Activated CD8-positive, alpha-beta T cell treated with anti-CD3 and anti-CD28 coated beads for 36 hours (primary cell): ENCODE data around the gene MAN2A1. TPM values are rescaled to one million over a fixed set of nuclear protein-coding genes. Genes with fewer than 3 reads are reported as not detected.

Experiments used
- ATAC-seq: fragments of 200-7000 bp; cut with Tn5 transposase; one replicate; pipeline ENCODE4 v1.10.0; 2021; ENCODE audit warnings: mild to moderate bottlenecking, moderate library complexity
- CTCF ChIA-PET: fragments of 350-600 bp; sonication (Branson Sonifier 250); formaldehyde crosslinking; loops from one replicate; lab custom pipeline; 2021; ENCODE audit warnings: antibody characterized with exemption; lab: Charles Lee
- POLR2A ChIA-PET: fragments of 350-600 bp; sonication (Branson Sonifier 250); formaldehyde crosslinking; loops from one replicate; lab custom pipeline; 2021; ENCODE audit warnings: antibody characterized with exemption; lab: Charles Lee
- DNase-seq: peaks from one replicate; pipeline ENCODE4 v3.0.0-alpha.2; 2020
- H3K27ac Mint-ChIP-seq: one replicate; pipeline ENCODE4 v1.8.0; 2021; ENCODE audit warnings: mild to moderate bottlenecking, mixed read lengths
- H3K27me3 Mint-ChIP-seq: one replicate; pipeline ENCODE4 v1.8.0; 2021; ENCODE audit warnings: mixed read lengths
- H3K36me3 Mint-ChIP-seq: one replicate; pipeline ENCODE4 v1.8.0; 2021; ENCODE audit warnings: low read depth, mixed read lengths
- H3K4me1 Mint-ChIP-seq: one replicate; pipeline ENCODE4 v1.8.0; 2021; ENCODE audit warnings: low read depth, mixed read lengths
- H3K4me3 Mint-ChIP-seq: one replicate; pipeline ENCODE4 v1.8.0; 2021; ENCODE audit warnings: mild to moderate bottlenecking, moderate library complexity, mixed read lengths
- H3K9me3 Mint-ChIP-seq: one replicate; pipeline ENCODE4 v1.8.0; 2021; ENCODE audit warnings: mixed read lengths
- intact Hi-C: fragments of 100-400 bp; cut with micrococcal nuclease; formaldehyde crosslinking; loops from one replicate; pipeline ENCODE4 v1.10.0; 2022
- total RNA-seq, 2 experiments: library from RNA; stranded (reverse); gene quantifications; one replicate each; pipeline ENCODE4 v1.2.3, GENCODE V29; 2021
- TF ChIP-seq, protein P1 (sequence below): fragments of 200-600 bp; IDR thresholded peaks from one replicate; pipeline ENCODE4 v1.8.0; 2022; ENCODE audit warnings: antibody characterized with exemption, mild to moderate bottlenecking

Gene MAN2A1
- total RNA-seq, 2 experiments from 2014 or later, result 29.9 to 30.6 TPM

DNA sequence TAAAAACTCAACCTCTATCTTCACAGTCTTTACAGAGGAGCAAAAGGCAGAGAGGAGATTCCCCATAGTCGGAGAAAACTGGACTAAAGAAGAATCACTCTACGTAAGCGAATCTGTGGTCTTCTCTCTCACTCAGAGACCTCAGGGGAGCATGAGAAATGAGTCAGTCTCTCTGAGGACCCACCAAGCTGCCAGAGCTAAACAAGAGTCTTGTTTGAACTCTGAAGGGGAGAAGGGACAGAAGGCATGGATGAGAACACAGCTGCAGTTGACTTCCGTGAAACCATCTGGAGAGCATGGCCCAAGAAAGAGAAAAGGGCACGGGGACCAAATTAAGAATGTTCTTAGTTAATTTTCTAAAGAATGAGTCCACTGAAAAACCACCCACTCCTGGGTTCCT, 12.8 kb upstream of the MAN2A1 start:
- intact Hi-C loops, result no loop called here
- Mint-ChIP-seq H3K4me1 (no peaks in the 10 kb centered on the region), H3K9me3 (no peaks in the 10 kb centered on the region), H3K36me3 (no peaks in the 10 kb centered on the region), H3K27me3 (peaks cover 8% of the 10 kb centered on the region), H3K27ac (no peak overlapping the region), H3K4me3 (no peak overlapping the region)
- no peak for ATAC-seq
- CTCF ChIA-PET, result interaction anchor here (2.0 to 2.6 kb wide), 2 partner anchors 12 kb away, joined by 4 to 11 read pairs; no protein-coding TSS in a partner anchor
- DNase-seq, result no peak
- POLR2A ChIA-PET, result interaction anchor here (0.8 kb wide), 1 partner anchor 12 kb away, joined by 3 read pairs; no protein-coding TSS in a partner anchor
- TF ChIP-seq, protein P1, sequence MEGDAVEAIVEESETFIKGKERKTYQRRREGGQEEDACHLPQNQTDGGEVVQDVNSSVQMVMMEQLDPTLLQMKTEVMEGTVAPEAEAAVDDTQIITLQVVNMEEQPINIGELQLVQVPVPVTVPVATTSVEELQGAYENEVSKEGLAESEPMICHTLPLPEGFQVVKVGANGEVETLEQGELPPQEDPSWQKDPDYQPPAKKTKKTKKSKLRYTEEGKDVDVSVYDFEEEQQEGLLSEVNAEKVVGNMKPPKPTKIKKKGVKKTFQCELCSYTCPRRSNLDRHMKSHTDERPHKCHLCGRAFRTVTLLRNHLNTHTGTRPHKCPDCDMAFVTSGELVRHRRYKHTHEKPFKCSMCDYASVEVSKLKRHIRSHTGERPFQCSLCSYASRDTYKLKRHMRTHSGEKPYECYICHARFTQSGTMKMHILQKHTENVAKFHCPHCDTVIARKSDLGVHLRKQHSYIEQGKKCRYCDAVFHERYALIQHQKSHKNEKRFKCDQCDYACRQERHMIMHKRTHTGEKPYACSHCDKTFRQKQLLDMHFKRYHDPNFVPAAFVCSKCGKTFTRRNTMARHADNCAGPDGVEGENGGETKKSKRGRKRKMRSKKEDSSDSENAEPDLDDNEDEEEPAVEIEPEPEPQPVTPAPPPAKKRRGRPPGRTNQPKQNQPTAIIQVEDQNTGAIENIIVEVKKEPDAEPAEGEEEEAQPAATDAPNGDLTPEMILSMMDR, result no peak

GRCh38 chr5:109678447-109678846, 11.3 kb upstream of the MAN2A1 start:
- POLR2A ChIA-PET, result no interaction called here
- TF ChIP-seq, protein P1, result no peak

DNA sequence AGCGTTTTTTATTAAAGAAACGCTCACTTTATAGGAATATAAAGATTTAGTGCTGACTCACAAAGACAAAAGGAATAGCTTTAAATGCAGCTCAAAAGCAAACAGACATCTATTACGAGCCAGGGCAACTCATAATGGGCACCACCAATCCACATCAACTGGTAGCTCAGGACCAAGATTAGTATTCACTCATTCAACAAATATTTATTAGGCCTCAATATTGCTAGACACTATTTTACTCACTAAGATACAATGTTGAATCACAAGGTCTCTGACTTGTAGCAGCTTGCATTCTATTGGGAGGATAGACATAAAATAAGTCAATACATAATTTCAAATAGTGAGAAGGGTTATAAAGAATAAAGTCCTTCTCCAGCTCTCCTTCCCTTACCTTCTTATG, 8.0 kb upstream of the MAN2A1 start:
- H3K27me3 Mint-ChIP-seq, result peaks cover 5% of the 10 kb centered on the region
- intact Hi-C loops, result no loop called here
- H3K27ac Mint-ChIP-seq, result no peak overlapping the region
- ATAC-seq (no peak), DNase-seq (no peak)
- H3K4me3 Mint-ChIP-seq, result no peak overlapping the region
- TF ChIP-seq, protein P1, result no peak
- H3K9me3 Mint-ChIP-seq, result no peaks in the 10 kb centered on the region
- ChIA-PET POLR2A (no interaction called here), CTCF (no interaction called here)
- no peaks in the 10 kb centered on the region for H3K36me3 Mint-ChIP-seq
- H3K4me1 Mint-ChIP-seq, result no peaks in the 10 kb centered on the region

More at GRCh38 chr5:109678447-109678846, 11.3 kb upstream of the MAN2A1 start:
- DNase-seq (no peak), ATAC-seq (no peak)
- Mint-ChIP-seq H3K4me1 (no peaks in the 10 kb centered on the region), H3K27me3 (peaks cover 7% of the 10 kb centered on the region), H3K9me3 (no peaks in the 10 kb centered on the region), H3K4me3 (no peak overlapping the region), H3K27ac (no peak overlapping the region), H3K36me3 (no peaks in the 10 kb centered on the region)
- CTCF ChIA-PET, result interaction anchor here (2.7 kb wide), 1 partner anchor 10 kb away, joined by 14 read pairs; no protein-coding TSS in a partner anchor
- intact Hi-C loops, result no loop called here

GRCh38 chr5:109682383-109682782, 7.3 kb upstream of the MAN2A1 start:
- no peaks in the 10 kb centered on the region for H3K9me3 Mint-ChIP-seq
- no peak overlapping the region for H3K27ac Mint-ChIP-seq
- CTCF ChIA-PET, result no interaction called here
- ATAC-seq, result no peak
- POLR2A ChIA-PET, result no interaction called here
- no peak overlapping the region for H3K4me3 Mint-ChIP-seq
- intact Hi-C loops, result no loop called here
- H3K36me3 Mint-ChIP-seq, result no peaks in the 10 kb centered on the region
- no peak for DNase-seq
- H3K4me1 Mint-ChIP-seq, result no peaks in the 10 kb centered on the region
- TF ChIP-seq, protein P1, result no peak
- peaks cover 5% of the 10 kb centered on the region for H3K27me3 Mint-ChIP-seq

DNA sequence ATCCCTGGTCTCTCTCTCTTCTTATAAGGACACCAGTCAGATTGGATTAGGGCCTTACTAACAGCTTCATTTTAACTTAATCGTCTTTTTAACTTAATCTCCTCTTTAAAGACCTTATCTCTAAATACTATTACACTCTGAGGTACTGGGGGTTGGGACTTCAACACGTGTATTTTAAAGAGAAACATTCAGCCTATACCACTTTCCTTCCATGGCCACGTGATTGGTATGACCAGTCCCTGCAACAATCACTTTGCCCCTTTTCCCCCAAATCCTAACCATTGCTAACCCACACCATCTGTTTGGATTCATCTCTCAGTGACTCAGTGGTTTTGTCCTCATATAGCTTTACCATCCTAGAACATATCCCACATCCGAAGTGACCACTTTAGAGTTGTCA, 3.8 kb upstream of the MAN2A1 start:
- no peak for DNase-seq
- Mint-ChIP-seq H3K36me3 (peaks cover under 1% of the 10 kb centered on the region), H3K4me3 (no peak overlapping the region), H3K9me3 (peaks cover 1% of the 10 kb centered on the region), H3K27me3 (peaks cover 3% of the 10 kb centered on the region), H3K27ac (no peak overlapping the region), H3K4me1 (peaks cover 8% of the 10 kb centered on the region)
- ChIA-PET CTCF (no interaction called here), POLR2A (no interaction called here)
- intact Hi-C loops, result no loop called here
- ATAC-seq, result no peak
- TF ChIP-seq, protein P1, result no peak
